T47D (cell line): ENCODE data around the gene WSCD1.

Experiments used
- DNase-seq, 2 experiments: peaks; one replicate each; pipeline versions ENCODE4 v3.0.0 to v3.0.0-alpha.2; 2011 to 2012; ENCODE audit warnings: low read depth in 1 of 2, low spot score in 1 of 2
- JUND ChIP-seq: IDR thresholded peaks from 2 replicates; pipeline ENCODE4 v1.6.1; 2012; ENCODE audit warnings: low read depth
- in situ Hi-C: cut with HindIII; loops from 2 replicates; pipeline ENCODE4 v1.10.0; 2016; ENCODE audit warnings: low sequenced_read_pairs, low pct_unique_long_range_greater_than_20kb

WSCD1 gene

GRCh38 chr17:6066183-6066948 is 3.8 kb upstream of the WSCD1 start:
- DNase-seq = no peak
- in situ Hi-C loops = no loop called here
- no peak for TF ChIP-seq JUND

GRCh38 chr17:6067060-6067459 is 3.1 kb upstream of the WSCD1 start:
- no peak for TF ChIP-seq JUND
- in situ Hi-C loops = no loop called here
- no peak for DNase-seq

GRCh38 chr17:6070430-6070912 is 292 bp downstream of the WSCD1 start:
- TF ChIP-seq JUND = no peak
- DNase-seq = no peak
- in situ Hi-C loops = no loop called here

GRCh38 chr17:6070913-6071511 is 833 bp downstream of the WSCD1 start:
- no peak for DNase-seq
- in situ Hi-C loops = no loop called here
- TF ChIP-seq JUND = no peak

GRCh38 chr17:6071528-6072065 is 1.4 kb downstream of the WSCD1 start:
- in situ Hi-C loops = no loop called here
- no peak for TF ChIP-seq JUND

GRCh38 chr17:6072157-6072556 is 2.0 kb downstream of the WSCD1 start:
- in situ Hi-C loops = no loop called here
- no peak for TF ChIP-seq JUND
- DNase-seq = no peak

More at GRCh38 chr17:6071528-6072065, 1.4 kb downstream of the WSCD1 start:
- DNase-seq = no peak

- no peak for TF ChIP-seq JUND
- DNase-seq = no peak
- in situ Hi-C loops = no loop called here
Measured at GRCh38 chr17:6072611-6073010, 2.4 kb downstream of the WSCD1 start.

- no peak for DNase-seq
- no peak for TF ChIP-seq JUND
- in situ Hi-C loops = no loop called here
Measured at GRCh38 chr17:6073620-6074019, 3.4 kb downstream of the WSCD1 start.

- DNase-seq = no peak
- in situ Hi-C loops = no loop called here
Measured at GRCh38 chr17:6075050-6075449, 4.9 kb downstream of the WSCD1 start.

GRCh38 chr17:6075845-6076244 is 5.7 kb downstream of the WSCD1 start:
- in situ Hi-C loops = no loop called here
- no peak for TF ChIP-seq JUND
- no peak for DNase-seq

More at GRCh38 chr17:6075050-6075449, 4.9 kb downstream of the WSCD1 start:
- no peak for TF ChIP-seq JUND

GRCh38 chr17:6077752-6078151 is 7.6 kb downstream of the WSCD1 start:
- no peak for TF ChIP-seq JUND
- DNase-seq = no peak
- in situ Hi-C loops = no loop called here

GRCh38 chr17:6078458-6078871 is 8.3 kb downstream of the WSCD1 start:
- TF ChIP-seq JUND = no peak
- no peak for DNase-seq

GRCh38 chr17:6079155-6079888 is 9.1 kb downstream of the WSCD1 start:
- DNase-seq = no peak
- TF ChIP-seq JUND = no peak
- in situ Hi-C loops = no loop called here

More at GRCh38 chr17:6078458-6078871, 8.3 kb downstream of the WSCD1 start:
- in situ Hi-C loops = no loop called here
